K562 (cell line): Measurements from ENCODE around the gene PRR19. TPM values are rescaled to one million over a fixed set of nuclear protein-coding genes. Genes with fewer than 3 reads are reported as not detected.
A peak's percentile ranks its signal among the peaks of the same experiment; 100 is the strongest.

Experiments used
- BDP1 ChIP-seq: IDR thresholded peaks from 3 replicates; pipeline ENCODE4 v1.6.1; 2011; ENCODE audit not compliant: insufficient read length, insufficient read depth
- ILF3 ChIP-seq: fragments of 450-650 bp; IDR thresholded peaks from 2 replicates; pipeline ENCODE4 v1.6.1; 2018; ENCODE audit warnings: antibody characterized with exemption, mild to moderate bottlenecking, moderate library complexity, borderline replicate concordance
- KDM1A ChIP-seq, 2 experiments: fragments of 450-650 bp; IDR thresholded peaks; 2 replicates each; pipeline ENCODE4 v1.6.1; 2016; ENCODE audit warnings: mild to moderate bottlenecking in 2 of 2
- KLF1 ChIP-seq: fragments of 450-650 bp; IDR thresholded peaks from 2 replicates; pipeline ENCODE4 v1.6.1; 2016; ENCODE audit warnings: missing genetic modification characterization, missing compliant biosample characterization
- LEF1 ChIP-seq: fragments of 450-650 bp; IDR thresholded peaks from 2 replicates; pipeline ENCODE4 v1.6.1; 2016; ENCODE audit warnings: mild to moderate bottlenecking
- XRCC5 ChIP-seq: fragments of 200-400 bp; formaldehyde crosslinking; IDR thresholded peaks from 2 replicates; pipeline ENCODE4 v1.6.1; 2017; ENCODE audit warnings: low read depth, mild to moderate bottlenecking, low read length
- polyA plus RNA-seq, 8 experiments: library from polyadenylated mRNA; depleted of rRNA in 4 of 8; stranded (reverse) in 5 of 8; unstranded in 3 of 8; fragments of >200 nt; fragmentation: Nextera tagmentation in 2 of 8; fragmentation: Illumina TruSeq in 1 of 8; extraction: Ambion mirVana in 2 of 8; extraction: Trizol in 1 of 8; gene quantifications; 2 replicates each; pipeline versions ENCODE4 v1.2.1 to v1.2.3, GENCODE V29; 2011 to 2014; ENCODE audit warnings: inconsistent platforms in 1 of 8, missing spikeins in 1 of 8
- total RNA-seq, 7 experiments: library from RNA; depleted of rRNA in 6 of 7; stranded (reverse); fragments of >200 nt in 6 of 7; fragmentation: Illumina TruSeq in 2 of 7; extraction: Trizol in 2 of 7; gene quantifications; 2 replicates each; pipeline versions ENCODE4 v1.2.1 to v1.2.3, GENCODE V29; 2011 to 2021; ENCODE audit warnings: low replicate concordance in 1 of 7
- TF ChIP-seq, protein P1 (sequence below), 2 experiments: fragments of 250-450 bp in 1 of 2; fragments of 450-650 bp in 1 of 2; sonication (Bioruptor Pico) in 1 of 2; IDR thresholded peaks; 2 replicates each; pipeline versions ENCODE4 v1.6.1 to v1.8.0; 2016 to 2021; ENCODE audit warnings: mild to moderate bottlenecking in 2 of 2, moderate library complexity in 2 of 2, missing compliant biosample characterization in 1 of 2, missing genetic modification characterization in 1 of 2
- TF ChIP-seq, protein P2 (sequence below): sonication (generic); formaldehyde crosslinking; IDR thresholded peaks from 2 replicates; pipeline ENCODE4 v1.8.0; 2022; ENCODE audit warnings: mild to moderate bottlenecking, missing genetic modification reagents
- TF ChIP-seq, protein P3 (sequence below), 2 experiments: fragments of 450-650 bp; IDR thresholded peaks; 2 replicates each; pipeline ENCODE4 v1.6.1; 2016
- TF ChIP-seq, protein P4 (sequence below), 2 experiments: fragments of 450-650 bp; formaldehyde crosslinking in 1 of 2; IDR thresholded peaks; 2 replicates each; pipeline versions ENCODE4 v1.4.0 to v1.6.1; 2014 to 2020; ENCODE audit warnings: mild to moderate bottlenecking in 2 of 2, borderline replicate concordance in 1 of 2, low read depth in 1 of 2

The PRR19 gene
- total and polyA plus RNA-seq, 9 of the 15 experiments (the other 6 are each of a cell fraction or from before 2014, with no cell fraction given) = 0.10 to 1.6 (median 0.54) TPM

DNA sequence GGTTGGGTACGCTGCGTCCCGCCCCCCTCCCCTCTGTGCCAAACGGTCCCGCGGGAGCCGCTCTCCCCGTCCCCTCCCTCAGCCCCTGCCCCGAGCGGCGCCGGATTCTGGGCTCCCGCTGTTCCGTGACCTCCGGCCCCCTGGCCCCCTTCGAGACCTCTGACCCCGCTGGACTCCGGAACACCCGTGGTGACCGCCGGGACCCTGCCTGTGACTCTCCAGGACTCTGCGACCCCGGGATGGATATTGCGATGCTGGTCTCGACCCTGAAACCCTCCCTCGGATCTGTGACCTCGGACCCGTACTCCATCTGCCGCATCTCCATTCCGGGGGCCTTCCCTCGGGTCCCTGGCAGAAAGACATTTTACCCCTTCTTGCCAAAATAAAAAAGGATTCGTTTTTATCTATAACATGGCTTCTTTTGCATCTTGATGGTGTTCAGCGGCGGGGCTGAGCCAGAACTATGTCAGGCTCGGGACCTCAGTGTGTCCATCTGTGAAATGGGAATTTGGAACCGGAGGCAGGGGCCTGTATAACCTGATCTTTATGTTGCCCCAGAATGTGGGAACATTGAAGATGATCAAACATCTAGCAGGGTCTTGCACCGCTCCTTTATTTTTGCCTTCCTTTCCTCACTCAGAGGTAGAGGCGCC lies 22.8 kb downstream of the PRR19 start (continued):
- TF ChIP-seq, protein P1, sequence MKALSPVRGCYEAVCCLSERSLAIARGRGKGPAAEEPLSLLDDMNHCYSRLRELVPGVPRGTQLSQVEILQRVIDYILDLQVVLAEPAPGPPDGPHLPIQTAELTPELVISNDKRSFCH (CRISPR knock-in tag; IDR thresholded peaks at IDR 0.05) = no peak
- TF ChIP-seq, protein P1 (tag; IDR thresholded peaks at IDR 0.05) = 0 out of 2 replicates have a peak, but pooled peaks have one; percentile 26
- TF ChIP-seq XRCC5 = no peak
- TF ChIP-seq LEF1 = no peak
- TF ChIP-seq KLF1 (tag) = no peak
- TF ChIP-seq, protein P2, sequence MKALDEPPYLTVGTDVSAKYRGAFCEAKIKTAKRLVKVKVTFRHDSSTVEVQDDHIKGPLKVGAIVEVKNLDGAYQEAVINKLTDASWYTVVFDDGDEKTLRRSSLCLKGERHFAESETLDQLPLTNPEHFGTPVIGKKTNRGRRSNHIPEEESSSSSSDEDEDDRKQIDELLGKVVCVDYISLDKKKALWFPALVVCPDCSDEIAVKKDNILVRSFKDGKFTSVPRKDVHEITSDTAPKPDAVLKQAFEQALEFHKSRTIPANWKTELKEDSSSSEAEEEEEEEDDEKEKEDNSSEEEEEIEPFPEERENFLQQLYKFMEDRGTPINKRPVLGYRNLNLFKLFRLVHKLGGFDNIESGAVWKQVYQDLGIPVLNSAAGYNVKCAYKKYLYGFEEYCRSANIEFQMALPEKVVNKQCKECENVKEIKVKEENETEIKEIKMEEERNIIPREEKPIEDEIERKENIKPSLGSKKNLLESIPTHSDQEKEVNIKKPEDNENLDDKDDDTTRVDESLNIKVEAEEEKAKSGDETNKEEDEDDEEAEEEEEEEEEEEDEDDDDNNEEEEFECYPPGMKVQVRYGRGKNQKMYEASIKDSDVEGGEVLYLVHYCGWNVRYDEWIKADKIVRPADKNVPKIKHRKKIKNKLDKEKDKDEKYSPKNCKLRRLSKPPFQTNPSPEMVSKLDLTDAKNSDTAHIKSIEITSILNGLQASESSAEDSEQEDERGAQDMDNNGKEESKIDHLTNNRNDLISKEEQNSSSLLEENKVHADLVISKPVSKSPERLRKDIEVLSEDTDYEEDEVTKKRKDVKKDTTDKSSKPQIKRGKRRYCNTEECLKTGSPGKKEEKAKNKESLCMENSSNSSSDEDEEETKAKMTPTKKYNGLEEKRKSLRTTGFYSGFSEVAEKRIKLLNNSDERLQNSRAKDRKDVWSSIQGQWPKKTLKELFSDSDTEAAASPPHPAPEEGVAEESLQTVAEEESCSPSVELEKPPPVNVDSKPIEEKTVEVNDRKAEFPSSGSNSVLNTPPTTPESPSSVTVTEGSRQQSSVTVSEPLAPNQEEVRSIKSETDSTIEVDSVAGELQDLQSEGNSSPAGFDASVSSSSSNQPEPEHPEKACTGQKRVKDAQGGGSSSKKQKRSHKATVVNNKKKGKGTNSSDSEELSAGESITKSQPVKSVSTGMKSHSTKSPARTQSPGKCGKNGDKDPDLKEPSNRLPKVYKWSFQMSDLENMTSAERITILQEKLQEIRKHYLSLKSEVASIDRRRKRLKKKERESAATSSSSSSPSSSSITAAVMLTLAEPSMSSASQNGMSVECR (CRISPR knock-in tag) = 0 out of 2 replicates have a peak, but pooled peaks have one; percentile 19
- no peak for TF ChIP-seq ILF3
- TF ChIP-seq, protein P3, sequence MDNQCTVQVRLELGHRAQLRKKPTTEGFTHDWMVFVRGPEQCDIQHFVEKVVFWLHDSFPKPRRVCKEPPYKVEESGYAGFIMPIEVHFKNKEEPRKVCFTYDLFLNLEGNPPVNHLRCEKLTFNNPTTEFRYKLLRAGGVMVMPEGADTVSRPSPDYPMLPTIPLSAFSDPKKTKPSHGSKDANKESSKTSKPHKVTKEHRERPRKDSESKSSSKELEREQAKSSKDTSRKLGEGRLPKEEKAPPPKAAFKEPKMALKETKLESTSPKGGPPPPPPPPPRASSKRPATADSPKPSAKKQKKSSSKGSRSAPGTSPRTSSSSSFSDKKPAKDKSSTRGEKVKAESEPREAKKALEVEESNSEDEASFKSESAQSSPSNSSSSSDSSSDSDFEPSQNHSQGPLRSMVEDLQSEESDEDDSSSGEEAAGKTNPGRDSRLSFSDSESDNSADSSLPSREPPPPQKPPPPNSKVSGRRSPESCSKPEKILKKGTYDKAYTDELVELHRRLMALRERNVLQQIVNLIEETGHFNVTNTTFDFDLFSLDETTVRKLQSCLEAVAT (IDR thresholded peaks at IDR 0.05) = peak in 1 of 2 experiments; percentile 16; a peak in 1 of 4 replicates
- no peak for TF ChIP-seq BDP1
- TF ChIP-seq KDM1A (IDR thresholded peaks at IDR 0.05) = peak; percentile 22 to 73; a peak in 3 of 4 replicates
- TF ChIP-seq, protein P4, sequence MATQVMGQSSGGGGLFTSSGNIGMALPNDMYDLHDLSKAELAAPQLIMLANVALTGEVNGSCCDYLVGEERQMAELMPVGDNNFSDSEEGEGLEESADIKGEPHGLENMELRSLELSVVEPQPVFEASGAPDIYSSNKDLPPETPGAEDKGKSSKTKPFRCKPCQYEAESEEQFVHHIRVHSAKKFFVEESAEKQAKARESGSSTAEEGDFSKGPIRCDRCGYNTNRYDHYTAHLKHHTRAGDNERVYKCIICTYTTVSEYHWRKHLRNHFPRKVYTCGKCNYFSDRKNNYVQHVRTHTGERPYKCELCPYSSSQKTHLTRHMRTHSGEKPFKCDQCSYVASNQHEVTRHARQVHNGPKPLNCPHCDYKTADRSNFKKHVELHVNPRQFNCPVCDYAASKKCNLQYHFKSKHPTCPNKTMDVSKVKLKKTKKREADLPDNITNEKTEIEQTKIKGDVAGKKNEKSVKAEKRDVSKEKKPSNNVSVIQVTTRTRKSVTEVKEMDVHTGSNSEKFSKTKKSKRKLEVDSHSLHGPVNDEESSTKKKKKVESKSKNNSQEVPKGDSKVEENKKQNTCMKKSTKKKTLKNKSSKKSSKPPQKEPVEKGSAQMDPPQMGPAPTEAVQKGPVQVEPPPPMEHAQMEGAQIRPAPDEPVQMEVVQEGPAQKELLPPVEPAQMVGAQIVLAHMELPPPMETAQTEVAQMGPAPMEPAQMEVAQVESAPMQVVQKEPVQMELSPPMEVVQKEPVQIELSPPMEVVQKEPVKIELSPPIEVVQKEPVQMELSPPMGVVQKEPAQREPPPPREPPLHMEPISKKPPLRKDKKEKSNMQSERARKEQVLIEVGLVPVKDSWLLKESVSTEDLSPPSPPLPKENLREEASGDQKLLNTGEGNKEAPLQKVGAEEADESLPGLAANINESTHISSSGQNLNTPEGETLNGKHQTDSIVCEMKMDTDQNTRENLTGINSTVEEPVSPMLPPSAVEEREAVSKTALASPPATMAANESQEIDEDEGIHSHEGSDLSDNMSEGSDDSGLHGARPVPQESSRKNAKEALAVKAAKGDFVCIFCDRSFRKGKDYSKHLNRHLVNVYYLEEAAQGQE (IDR thresholded peaks at IDR 0.05; ENCODE audit: borderline replicate concordance) = peak; percentile 81
- TF ChIP-seq, protein P4 (CRISPR knock-in tag; IDR thresholded peaks at IDR 0.05; ENCODE audit: low read depth) = no peak
